HFFc6 (cell line): Measurements from ENCODE around the gene FN3KRP. TPM values are rescaled to one million over a fixed set of nuclear protein-coding genes. Genes with fewer than 3 reads are reported as not detected.
A peak's percentile ranks its signal among the peaks of the same experiment; 100 is the strongest.

Experiments used
- DNase-seq: peaks from one replicate; pipeline ENCODE4 v3.0.0-alpha.2; 2018
- H3K27ac Mint-ChIP-seq: 2 replicates; pipeline ENCODE4 v1.8.0; 2020; ENCODE audit warnings: mild to moderate bottlenecking, mixed read lengths
- H3K27me3 Mint-ChIP-seq: 2 replicates; pipeline ENCODE4 v1.8.0; 2021; ENCODE audit warnings: mild to moderate bottlenecking, moderate library complexity, mixed read lengths; ENCODE audit not compliant: insufficient read depth
- H3K36me3 Mint-ChIP-seq: 2 replicates; pipeline ENCODE4 v1.8.0; 2021; ENCODE audit warnings: low read depth, mixed read lengths
- H3K4me1 Mint-ChIP-seq: 2 replicates; pipeline ENCODE4 v1.8.0; 2020; ENCODE audit warnings: low read depth, mixed read lengths
- H3K4me3 Mint-ChIP-seq: 2 replicates; pipeline ENCODE4 v1.8.0; 2020; ENCODE audit warnings: mild to moderate bottlenecking, moderate library complexity, mixed read lengths
- H3K9me3 Mint-ChIP-seq: 2 replicates; pipeline ENCODE4 v1.8.0; 2020; ENCODE audit warnings: mild to moderate bottlenecking, mixed read lengths
- total RNA-seq, 6 experiments: library from RNA; stranded (reverse); fragmentation: NEBNext Ultra II Directional; extraction: Animal tissue kit (Norgen Biotek cat#: 25700); gene quantifications; 2 replicates in 1 of 6; 3 replicates in 5 of 6; pipeline ENCODE4 v1.2.3, GENCODE V29; 2021
- TF ChIP-seq, protein P1 (sequence below): fragments of 200-600 bp; sonication (generic); IDR thresholded peaks from 2 replicates; pipeline ENCODE4 v1.5.0; 2021; ENCODE audit warnings: antibody characterized with exemption, mild to moderate bottlenecking

The FN3KRP gene
- total RNA-seq, 6 experiments from 2014 or later: 27.7 to 36.3 (median 33.7) TPM

DNA sequence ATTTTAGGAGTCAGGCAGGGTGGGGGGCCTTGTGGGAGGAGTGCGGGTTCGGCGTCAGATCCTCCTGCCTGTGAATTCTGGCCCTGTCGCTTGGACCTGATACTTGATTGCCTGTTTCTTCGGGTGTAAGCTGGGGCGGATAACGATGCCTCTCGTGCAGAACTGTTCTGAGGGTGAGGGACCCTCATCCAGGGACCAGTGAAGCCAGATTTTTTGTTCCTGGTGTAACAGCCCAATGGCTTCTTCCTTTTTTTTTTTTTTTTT, 36.6 kb downstream of the FN3KRP start:
- Mint-ChIP-seq H3K4me1 (peaks cover 21% of the 10 kb centered on the region), H3K9me3 (no peaks in the 10 kb centered on the region), H3K27ac (no peak overlapping the region), H3K4me3 (peak overlapping the region; percentile 92), H3K36me3 (peaks cover 5% of the 10 kb centered on the region; the same call in 1 of the 2 replicates), H3K27me3 (no peaks in the 10 kb centered on the region; the same call in 1 of the 2 replicates)
- no peak for DNase-seq
- TF ChIP-seq, protein P1, sequence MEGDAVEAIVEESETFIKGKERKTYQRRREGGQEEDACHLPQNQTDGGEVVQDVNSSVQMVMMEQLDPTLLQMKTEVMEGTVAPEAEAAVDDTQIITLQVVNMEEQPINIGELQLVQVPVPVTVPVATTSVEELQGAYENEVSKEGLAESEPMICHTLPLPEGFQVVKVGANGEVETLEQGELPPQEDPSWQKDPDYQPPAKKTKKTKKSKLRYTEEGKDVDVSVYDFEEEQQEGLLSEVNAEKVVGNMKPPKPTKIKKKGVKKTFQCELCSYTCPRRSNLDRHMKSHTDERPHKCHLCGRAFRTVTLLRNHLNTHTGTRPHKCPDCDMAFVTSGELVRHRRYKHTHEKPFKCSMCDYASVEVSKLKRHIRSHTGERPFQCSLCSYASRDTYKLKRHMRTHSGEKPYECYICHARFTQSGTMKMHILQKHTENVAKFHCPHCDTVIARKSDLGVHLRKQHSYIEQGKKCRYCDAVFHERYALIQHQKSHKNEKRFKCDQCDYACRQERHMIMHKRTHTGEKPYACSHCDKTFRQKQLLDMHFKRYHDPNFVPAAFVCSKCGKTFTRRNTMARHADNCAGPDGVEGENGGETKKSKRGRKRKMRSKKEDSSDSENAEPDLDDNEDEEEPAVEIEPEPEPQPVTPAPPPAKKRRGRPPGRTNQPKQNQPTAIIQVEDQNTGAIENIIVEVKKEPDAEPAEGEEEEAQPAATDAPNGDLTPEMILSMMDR: no peak

DNA sequence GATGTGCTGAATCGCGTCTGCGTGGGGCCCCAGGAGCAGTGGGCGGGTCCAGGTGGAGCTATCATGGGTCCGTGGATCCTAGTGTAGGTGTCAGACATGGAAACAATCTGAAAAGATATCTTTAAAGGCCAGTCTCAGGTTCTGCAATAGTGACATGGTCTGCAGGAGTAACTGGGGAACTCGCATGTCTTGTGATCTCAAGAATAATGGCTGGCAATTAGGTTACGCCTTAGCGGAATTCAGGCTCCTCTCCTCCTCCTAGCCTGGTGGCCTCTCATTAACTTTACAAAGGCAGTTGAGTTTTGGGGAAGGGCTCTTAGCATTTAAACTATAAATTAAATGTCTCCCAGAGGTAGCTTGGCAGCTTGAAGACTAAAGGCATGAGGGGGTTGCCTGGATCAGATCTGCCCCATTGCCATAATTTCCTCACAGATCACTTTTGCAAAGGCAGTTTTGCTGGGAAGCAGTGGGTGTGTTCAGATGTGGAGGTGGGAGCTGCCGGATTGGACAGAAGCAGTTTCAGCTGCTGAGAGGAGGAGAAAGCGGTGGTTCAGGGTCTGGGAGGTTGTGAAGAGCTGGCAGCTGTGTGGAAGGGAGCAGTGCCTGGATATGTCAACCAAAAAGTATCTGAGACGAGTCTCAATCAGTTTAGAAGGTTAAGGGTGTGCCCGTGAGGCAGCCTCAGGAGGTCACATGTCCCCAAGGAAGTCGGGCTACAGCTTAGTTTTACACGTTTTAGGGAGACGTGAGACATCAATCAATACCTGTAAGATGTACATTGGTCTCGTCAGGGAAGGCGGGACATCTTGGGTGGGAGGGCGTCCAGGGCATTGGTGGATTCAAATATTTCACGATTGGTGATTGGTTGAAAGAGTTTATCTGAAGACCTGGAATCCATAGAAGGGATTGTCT, 38.0 kb downstream of the FN3KRP start:
- Mint-ChIP-seq H3K27ac (peak overlapping the region; percentile 16; the same call in 1 of the 2 replicates), H3K4me1 (peaks cover 21% of the 10 kb centered on the region), H3K9me3 (no peaks in the 10 kb centered on the region), H3K36me3 (no peaks in the 10 kb centered on the region), H3K4me3 (no peak overlapping the region; the same call in 1 of the 2 replicates), H3K27me3 (no peaks in the 10 kb centered on the region; the same call in 1 of the 2 replicates)
- no peak for DNase-seq
- TF ChIP-seq, protein P1: no peak

GRCh38 chr17:82756166-82756565, 39.7 kb downstream of the FN3KRP start:
- no peak overlapping the region for H3K27ac Mint-ChIP-seq
- H3K36me3 Mint-ChIP-seq: peaks cover 4% of the 10 kb centered on the region; the same call in 1 of the 2 replicates
- peaks cover 21% of the 10 kb centered on the region for H3K4me1 Mint-ChIP-seq
- H3K27me3 Mint-ChIP-seq: no peaks in the 10 kb centered on the region; the same call in 1 of the 2 replicates
- H3K9me3 Mint-ChIP-seq: no peaks in the 10 kb centered on the region
- TF ChIP-seq, protein P1: no peak
- no peak for DNase-seq
- no peak overlapping the region for H3K4me3 Mint-ChIP-seq

DNA sequence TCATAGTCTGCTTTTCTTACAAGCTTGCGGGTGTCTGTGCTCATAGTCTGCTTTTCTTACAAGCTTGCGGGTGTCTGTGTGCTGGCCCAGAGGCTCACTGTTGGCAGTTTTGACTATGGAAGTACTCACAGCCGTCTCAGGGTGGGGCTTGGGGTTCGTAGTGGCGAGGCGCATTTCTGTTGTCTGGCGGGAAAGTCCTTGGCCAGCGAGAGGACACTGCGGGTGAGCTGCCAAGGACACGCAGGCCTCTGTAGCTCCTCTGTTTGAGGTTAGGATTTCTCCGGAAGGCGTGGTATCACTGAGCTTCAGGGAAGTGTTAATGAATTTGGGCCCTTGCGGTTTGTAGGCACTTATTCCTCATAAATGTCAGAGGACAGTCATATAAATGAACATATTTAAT, 48.9 kb downstream of the FN3KRP start:
- H3K27me3 Mint-ChIP-seq: no peaks in the 10 kb centered on the region
- no peak overlapping the region for H3K27ac Mint-ChIP-seq
- H3K36me3 Mint-ChIP-seq: peaks cover 24% of the 10 kb centered on the region; the same call in 1 of the 2 replicates

GRCh38 chr17:82767041-82767754, 50.7 kb downstream of the FN3KRP start:
- Mint-ChIP-seq H3K9me3 (no peaks in the 10 kb centered on the region), H3K27me3 (no peaks in the 10 kb centered on the region), H3K4me3 (no peak overlapping the region), H3K27ac (no peak overlapping the region), H3K36me3 (peaks cover 22% of the 10 kb centered on the region; the same call in 1 of the 2 replicates), H3K4me1 (peaks cover 6% of the 10 kb centered on the region)
- TF ChIP-seq, protein P1: peak; percentile 82
- no peak for DNase-seq

More for the DNA sequence above, 48.9 kb downstream of the FN3KRP start:
- DNase-seq: no peak
- no peaks in the 10 kb centered on the region for H3K4me1 Mint-ChIP-seq
- no peak overlapping the region for H3K4me3 Mint-ChIP-seq
- H3K9me3 Mint-ChIP-seq: no peaks in the 10 kb centered on the region
- TF ChIP-seq, protein P1: no peak
